ENCODE data around the gene ADARB1.

The ADARB1 gene

DNA sequence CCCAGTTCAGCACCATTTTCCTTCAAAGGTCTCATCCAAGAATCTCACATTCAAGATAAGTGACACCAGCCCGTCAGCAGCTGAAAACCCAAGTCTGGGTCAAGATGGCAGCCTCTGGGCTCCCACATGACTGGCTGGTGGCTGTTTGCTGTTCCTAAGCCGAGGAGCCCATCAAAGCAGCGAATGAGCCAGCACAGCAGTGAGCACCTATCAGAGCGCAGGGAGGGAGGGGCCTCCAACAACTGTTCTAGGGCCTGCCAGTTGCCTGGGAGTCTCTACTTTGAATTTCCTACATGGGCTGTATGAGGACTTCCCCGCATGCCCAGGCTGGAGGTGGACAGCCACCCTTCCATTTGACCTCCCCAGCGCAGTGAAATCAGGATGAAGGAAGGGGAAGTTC, 102.7 kb downstream of the ADARB1 start:
- DNase-seq: no peak

DNA sequence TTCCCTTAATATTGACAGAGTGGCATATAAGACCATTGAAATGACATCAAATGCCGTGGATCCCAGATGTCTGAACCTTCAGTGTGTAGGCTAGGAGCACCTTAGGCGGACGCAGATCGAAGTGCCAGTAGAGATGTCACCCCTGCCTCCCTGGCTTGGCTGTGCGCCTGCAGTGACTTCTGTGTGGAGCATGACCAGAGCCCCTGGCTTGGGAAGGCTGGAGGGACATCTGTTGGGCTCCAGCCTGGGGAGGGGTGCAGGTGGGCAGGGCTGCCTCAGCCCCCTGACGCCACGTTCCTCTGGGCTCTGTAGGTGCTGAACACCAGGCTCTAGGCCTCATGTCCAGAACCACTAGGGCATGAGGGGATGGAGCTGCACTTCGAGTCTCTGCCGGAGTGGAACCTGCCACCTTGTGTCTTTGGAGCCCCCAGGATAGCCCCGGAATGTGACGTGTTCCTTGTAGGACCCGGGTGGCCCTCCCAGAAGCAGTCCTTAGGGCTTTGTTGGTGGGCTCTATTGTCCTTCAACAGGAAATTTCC, 103.8 kb downstream of the ADARB1 start:
- no peak for DNase-seq

DNA sequence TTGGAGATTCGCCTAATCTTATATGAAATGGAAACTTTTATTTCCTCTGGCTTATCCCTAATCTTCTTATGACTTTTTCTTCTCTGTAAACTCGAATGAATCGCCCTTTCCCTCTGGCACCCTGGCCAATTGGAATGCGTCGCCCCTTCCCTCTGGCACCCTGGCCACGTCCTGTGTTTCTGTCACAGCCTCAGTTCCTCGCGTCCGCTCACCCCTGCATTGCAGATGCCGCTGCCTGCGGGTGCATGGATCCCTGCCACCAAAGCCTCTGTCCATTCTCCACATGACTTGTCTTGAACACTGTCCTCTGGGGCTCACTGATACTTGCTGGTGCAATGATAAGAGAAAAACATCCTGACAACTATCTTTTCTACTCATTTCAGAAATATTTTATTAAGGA, 104.6 kb downstream of the ADARB1 start:
- DNase-seq: no peak

DNA sequence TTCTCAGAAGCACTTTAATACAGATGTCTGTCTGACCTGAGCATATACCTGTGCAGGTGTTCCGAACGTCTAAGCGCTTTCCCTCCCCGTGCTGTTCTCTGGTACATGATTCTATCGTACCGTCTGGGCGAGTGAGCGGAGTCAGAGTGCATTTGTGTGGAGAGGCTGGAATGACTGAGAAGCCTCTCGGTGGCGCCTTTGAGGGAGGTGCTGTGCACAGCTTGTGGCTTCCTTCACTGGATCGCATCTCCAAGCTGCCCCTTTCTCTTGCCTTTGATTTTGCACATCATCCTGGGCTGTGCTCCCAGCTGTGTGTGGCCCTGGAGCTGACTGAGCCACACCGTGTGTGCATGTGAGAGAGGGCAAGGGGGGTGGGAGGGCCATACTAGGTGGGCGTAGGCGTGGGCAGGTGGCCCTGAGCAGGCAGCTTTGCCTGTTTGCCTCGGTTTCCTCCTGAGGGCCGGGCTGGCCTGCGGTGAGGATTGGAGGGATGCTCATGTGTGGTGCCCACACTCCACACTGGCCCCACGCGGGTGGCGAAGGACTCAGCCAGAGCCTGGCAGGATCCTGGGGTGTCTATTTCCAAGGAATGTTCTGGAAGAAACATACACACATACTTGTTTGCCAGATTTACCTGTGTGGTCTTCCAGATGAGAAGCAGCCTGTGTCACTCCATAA, 105.3 kb downstream of the ADARB1 start:
- DNase-seq: no peak

DNA sequence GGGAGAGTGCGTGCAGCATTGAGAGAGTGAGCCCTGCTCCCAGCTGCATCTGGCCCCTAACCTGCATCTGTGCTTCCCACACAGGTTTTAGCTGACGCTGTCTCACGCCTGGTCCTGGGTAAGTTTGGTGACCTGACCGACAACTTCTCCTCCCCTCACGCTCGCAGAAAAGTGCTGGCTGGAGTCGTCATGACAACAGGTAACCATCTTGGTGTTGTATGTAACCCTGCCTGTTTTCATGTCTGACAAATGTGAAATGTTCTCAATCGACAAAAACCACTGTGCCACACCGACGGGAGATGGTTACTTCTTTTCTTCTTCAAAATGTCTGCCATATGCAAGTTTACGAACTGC, 105.8 kb downstream of the ADARB1 start:
- DNase-seq: no peak

DNA sequence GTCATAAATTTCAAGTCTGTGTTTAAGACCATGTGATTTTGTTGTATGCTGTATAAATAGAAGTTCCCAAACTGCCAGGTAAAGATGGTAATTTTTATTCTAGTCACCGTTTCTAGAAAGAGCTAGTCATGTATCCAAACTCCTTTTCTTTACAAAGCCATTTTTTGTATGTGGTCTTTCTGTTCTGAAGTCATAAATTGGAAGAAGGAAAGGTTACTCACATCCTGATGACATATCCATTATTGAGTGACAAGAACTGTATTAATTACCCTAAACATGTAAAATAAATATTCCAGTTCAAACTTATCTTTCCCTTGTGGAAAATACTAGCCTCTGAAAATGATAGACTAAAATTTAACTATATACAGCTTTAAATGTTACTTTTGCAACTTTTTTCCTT, 108.6 kb downstream of the ADARB1 start:
- no peak for DNase-seq

- DNase-seq: no peak
Measured at GRCh38 chr21:45183852-45184251, 109.5 kb downstream of the ADARB1 start.

DNA sequence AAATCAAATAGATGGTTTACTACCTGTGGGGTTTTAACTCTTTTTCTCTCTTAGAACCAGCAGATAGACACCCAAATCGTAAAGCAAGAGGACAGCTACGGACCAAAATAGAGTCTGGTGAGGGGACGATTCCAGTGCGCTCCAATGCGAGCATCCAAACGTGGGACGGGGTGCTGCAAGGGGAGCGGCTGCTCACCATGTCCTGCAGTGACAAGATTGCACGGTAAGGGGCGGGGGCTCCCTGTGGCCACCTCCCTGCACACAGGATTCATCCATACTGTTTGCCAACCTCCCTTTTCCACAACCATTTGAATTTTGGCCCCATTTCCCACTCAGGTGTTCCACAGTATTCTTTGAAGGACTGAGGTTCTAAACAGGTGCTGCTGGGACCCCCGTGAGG, 110.5 kb downstream of the ADARB1 start:
- no peak for DNase-seq

GRCh38 chr21:45186709-45187108, 112.3 kb downstream of the ADARB1 start:
- DNase-seq: no peak

DNA sequence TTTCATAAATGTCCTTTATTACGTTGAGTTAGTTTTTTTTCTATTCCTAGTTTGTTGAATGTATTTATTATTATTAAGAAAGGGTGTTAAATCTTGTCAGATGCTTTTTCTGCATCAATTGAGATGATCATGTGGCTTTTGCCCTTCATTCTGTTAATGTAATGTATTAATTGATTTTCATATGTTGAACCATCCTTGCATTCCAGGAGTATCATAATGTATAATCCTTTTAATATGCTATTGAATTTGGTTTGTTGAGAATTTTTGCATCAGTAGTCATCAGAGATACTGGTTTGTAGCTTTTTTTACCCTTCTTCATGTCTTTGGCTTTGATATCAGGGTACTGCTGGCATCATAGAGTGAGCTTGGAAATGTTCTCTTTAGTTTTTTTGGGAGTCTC, 113.3 kb downstream of the ADARB1 start:
- no peak for DNase-seq

- no peak for DNase-seq
Measured at GRCh38 chr21:45190013-45190412, 115.6 kb downstream of the ADARB1 start.

GRCh38 chr21:45192332-45192731, 118.0 kb downstream of the ADARB1 start:
- no peak for DNase-seq

DNA sequence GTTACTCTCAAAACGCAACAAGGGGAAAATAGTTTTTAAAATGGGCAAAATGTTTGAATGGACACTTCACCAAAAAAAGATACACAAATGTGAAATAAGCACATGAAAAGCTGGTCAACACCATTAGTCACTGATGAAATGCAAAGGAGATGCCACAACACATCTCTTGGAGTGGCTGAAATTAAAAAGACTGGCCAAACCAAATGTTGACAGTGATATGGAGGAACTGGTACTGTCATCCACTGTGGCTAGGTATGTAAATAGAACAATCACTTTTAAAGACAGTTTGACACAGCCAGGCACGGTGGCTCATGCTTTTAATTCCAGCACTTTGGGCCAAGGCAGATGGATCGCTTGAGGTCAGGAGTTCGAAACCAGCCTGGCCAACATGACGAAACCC, 122.2 kb downstream of the ADARB1 start:
- no peak for DNase-seq

DNA sequence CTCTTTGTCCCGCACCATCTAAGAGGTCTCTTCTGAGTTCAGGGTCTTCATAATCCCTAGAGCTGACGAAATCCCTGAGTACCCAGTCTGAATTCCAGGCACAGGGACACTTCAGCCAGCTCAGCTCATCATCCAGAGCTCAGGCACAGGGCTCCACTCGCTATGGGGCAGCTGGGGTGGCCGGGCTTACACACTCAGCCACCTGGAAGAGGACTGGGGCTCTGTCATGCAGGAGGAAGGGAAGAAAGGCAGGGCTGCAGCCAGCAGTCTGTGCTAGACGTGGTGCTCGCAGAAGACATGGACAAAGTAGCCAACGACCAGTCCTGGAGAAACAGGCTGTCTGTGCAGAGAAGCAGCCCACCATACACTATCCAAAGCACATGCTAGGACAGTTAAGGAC, 124.8 kb downstream of the ADARB1 start:
- DNase-seq: no peak

DNA sequence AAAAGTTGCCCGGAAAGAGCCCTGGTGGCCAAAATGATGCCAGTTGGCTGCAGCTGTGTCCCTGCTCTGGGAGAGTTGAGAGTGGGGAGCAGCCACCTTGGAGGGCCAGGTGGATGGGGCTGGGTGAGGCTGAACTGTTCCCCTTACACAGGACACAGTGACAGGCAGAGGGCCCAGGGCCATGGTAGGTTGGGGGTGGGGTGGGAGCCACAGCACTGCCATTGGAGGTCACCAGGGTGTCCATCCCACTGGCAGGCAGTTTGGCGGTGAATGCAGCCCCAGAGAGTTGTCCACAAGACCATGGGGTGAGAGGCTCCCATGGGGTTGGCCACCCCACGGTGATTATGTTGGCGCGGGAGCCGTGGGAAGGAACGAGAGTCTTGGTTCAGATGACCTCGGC, 125.7 kb downstream of the ADARB1 start:
- no peak for DNase-seq

GRCh38 chr21:45200581-45201296, 126.4 kb downstream of the ADARB1 start:
- DNase-seq: no peak

DNA sequence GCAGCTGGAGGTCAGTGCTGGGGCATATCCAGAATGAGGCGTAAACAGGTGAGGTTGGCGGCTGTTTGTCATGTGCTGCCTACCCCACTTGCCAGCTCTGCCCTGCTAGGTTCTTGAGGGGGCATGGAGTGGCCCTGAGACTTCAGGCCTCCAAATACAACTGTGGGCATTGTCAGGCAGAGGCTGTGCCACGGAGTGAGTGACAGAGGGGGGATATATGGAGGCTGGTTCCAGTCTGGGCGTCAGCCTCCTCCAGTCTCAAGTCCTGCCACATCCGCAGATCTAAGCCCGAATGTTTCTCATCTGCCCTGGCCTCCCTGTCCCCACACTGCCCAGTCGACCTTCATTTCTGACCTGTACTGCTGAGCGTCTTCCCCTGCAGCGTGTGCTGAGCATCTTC, 128.0 kb downstream of the ADARB1 start:
- no peak for DNase-seq

GRCh38 chr21:45202889-45203288, 128.5 kb downstream of the ADARB1 start:
- DNase-seq: peak; percentile 24

DNA sequence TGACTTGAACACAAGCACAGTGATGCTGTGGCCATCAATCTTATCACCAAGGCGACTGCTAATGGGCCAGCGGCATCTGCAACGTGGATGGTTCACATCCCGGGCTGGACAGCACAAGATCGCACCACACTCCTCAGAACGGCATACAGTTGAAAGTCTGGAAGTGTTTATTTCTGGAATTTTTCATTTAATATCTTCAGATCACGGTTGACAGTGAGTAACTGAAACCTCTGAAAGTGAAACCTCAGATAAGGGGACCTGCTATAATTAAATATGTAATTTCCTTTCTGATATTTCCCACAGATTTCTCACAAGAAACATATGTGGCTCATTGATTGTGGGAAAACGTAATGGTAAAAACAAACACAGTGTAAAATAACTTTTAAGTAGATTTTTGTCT, 129.6 kb downstream of the ADARB1 start:
- DNase-seq: no peak

- no peak for DNase-seq
Measured at GRCh38 chr21:45204395-45204794, 130.0 kb downstream of the ADARB1 start.

DNA sequence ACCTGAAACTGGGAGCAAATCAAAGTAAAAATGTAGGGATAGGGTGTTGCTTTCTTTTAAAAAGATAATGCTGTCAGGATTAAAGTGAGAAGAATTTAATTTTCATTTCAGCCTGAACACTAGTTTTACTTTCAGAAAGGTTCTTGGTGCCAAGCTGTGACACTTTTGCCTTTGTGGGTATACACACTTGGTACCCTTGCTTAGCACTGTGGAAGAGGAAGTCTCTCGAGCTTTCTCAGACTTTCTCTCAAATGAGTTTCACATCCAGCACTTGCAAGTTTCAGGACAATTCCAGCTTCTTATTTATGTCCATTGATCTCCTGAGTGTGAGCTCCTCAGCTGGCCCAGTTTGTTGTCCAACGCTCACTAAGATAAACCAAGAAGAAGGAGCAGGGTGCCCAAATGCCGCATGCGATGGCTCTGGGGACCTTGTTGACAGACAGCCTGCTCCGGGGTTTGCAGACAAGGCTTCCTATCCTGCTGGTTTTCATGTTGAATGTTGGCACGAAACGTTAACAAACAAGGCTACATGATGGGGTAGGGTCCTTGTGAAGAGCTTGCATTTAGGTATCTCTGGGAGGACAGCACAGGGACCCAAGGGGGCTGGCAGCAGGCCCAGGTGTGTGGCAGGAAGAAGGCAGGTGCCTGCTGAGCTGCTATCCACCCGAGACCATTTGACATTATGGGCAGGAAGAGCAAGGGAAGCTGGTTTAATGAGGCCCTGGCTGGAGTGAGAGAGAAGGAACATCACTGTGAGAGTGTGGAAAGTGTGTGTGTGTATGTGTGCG, 133.7 kb downstream of the ADARB1 start:
- DNase-seq: no peak

- peak; percentile 41 for DNase-seq
Measured at GRCh38 chr21:45208627-45208951, 134.2 kb downstream of the ADARB1 start.

GRCh38 chr21:45209046-45209445, 134.7 kb downstream of the ADARB1 start:
- DNase-seq: peak; percentile 51

DNA sequence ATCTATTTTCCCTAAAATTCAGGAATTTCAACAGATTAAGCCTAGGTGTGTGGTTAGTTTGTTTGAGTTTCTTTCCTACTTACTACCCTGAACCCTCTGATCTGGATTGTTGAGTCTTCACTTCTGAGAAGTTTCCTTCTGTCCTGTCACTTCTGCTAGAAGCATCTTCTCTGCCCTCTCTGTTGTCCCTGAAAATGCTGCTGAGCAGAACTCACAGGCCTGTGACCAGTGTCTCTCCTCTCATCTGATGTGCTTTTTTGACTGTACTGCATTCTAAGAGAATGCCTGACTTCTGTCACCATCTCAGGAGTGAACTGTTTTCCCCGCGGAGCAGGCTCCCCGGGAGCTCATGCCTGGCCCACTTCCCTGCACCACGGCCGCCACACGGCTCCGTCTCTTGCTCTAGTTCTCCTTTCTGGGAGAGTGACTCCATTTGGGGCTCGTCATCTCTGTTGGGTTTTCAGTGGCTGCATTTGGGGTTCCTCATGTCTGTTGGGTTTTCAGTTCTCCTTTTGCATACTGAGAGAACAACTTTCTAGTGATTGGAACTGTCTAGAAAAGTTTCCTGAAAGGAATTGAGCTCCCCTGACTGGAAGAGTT, 135.4 kb downstream of the ADARB1 start:
- DNase-seq: no peak
